Hepatocyte (in vitro differentiated cells): ENCODE results near the gene CENPP.

Source experiments
- EZH2 ChIP-seq: fragments of 200-600 bp; sonication (generic); IDR thresholded peaks from 2 replicates; pipeline ENCODE4 v1.6.1; 2016; ENCODE audit warnings: antibody characterized with exemption, mild to moderate bottlenecking, borderline replicate concordance
- EZH2phosphoT487 ChIP-seq: fragments of 200-600 bp; sonication (generic); IDR thresholded peaks from one replicate; pipeline ENCODE4 v1.6.1; 2018; ENCODE audit warnings: antibody characterized with exemption, mild to moderate bottlenecking, low read depth, moderate library complexity; ENCODE audit not compliant: unreplicated experiment, severe bottlenecking
- TF ChIP-seq, protein P1 (sequence below): fragments of 200-600 bp; sonication (generic); IDR thresholded peaks from 2 replicates; pipeline ENCODE4 v1.5.1; 2016; ENCODE audit warnings: antibody characterized with exemption, mild to moderate bottlenecking; ENCODE audit not compliant: poor library complexity

- TF ChIP-seq, protein P1, sequence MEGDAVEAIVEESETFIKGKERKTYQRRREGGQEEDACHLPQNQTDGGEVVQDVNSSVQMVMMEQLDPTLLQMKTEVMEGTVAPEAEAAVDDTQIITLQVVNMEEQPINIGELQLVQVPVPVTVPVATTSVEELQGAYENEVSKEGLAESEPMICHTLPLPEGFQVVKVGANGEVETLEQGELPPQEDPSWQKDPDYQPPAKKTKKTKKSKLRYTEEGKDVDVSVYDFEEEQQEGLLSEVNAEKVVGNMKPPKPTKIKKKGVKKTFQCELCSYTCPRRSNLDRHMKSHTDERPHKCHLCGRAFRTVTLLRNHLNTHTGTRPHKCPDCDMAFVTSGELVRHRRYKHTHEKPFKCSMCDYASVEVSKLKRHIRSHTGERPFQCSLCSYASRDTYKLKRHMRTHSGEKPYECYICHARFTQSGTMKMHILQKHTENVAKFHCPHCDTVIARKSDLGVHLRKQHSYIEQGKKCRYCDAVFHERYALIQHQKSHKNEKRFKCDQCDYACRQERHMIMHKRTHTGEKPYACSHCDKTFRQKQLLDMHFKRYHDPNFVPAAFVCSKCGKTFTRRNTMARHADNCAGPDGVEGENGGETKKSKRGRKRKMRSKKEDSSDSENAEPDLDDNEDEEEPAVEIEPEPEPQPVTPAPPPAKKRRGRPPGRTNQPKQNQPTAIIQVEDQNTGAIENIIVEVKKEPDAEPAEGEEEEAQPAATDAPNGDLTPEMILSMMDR, result no peak
- no peak for TF ChIP-seq EZH2
- no peak for TF ChIP-seq EZH2phosphoT487
Observed at GRCh38 chr9:92414566-92414965, 88.8 kb downstream of the CENPP start.
